ENCODE results near the gene TRMT11.

- TF ChIP-seq YY1 (IDR thresholded peaks at IDR 0.05; ENCODE audit: low read depth): no peak
- no peak for TF ChIP-seq NFIC (IDR thresholded peaks at IDR 0.05)
- TF ChIP-seq RAD21 (IDR thresholded peaks at IDR 0.05; ENCODE audit: low read depth): no peak
- TF ChIP-seq MAX (IDR thresholded peaks at IDR 0.05): no peak
- no peak for TF ChIP-seq EP300 (IDR thresholded peaks at IDR 0.05; ENCODE audit: borderline replicate concordance)
- TF ChIP-seq, protein P1, sequence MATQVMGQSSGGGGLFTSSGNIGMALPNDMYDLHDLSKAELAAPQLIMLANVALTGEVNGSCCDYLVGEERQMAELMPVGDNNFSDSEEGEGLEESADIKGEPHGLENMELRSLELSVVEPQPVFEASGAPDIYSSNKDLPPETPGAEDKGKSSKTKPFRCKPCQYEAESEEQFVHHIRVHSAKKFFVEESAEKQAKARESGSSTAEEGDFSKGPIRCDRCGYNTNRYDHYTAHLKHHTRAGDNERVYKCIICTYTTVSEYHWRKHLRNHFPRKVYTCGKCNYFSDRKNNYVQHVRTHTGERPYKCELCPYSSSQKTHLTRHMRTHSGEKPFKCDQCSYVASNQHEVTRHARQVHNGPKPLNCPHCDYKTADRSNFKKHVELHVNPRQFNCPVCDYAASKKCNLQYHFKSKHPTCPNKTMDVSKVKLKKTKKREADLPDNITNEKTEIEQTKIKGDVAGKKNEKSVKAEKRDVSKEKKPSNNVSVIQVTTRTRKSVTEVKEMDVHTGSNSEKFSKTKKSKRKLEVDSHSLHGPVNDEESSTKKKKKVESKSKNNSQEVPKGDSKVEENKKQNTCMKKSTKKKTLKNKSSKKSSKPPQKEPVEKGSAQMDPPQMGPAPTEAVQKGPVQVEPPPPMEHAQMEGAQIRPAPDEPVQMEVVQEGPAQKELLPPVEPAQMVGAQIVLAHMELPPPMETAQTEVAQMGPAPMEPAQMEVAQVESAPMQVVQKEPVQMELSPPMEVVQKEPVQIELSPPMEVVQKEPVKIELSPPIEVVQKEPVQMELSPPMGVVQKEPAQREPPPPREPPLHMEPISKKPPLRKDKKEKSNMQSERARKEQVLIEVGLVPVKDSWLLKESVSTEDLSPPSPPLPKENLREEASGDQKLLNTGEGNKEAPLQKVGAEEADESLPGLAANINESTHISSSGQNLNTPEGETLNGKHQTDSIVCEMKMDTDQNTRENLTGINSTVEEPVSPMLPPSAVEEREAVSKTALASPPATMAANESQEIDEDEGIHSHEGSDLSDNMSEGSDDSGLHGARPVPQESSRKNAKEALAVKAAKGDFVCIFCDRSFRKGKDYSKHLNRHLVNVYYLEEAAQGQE (IDR thresholded peaks at IDR 0.05; ENCODE audit: low read depth): no peak
- no peak for TF ChIP-seq ZBTB7A (IDR thresholded peaks at IDR 0.05; ENCODE audit: low read depth)
- TF ChIP-seq CEBPB (IDR thresholded peaks at IDR 0.05): no peak
- no peak for TF ChIP-seq TAF1 (IDR thresholded peaks at IDR 0.05; ENCODE audit: low read depth)
- TF ChIP-seq USF1 (IDR thresholded peaks at IDR 0.05): no peak
- no peak for TF ChIP-seq TCF12 (IDR thresholded peaks at IDR 0.05; ENCODE audit: low read depth)
- no peak for TF ChIP-seq TEAD4 (IDR thresholded peaks at IDR 0.05)
- no peak for TF ChIP-seq FOXM1 (IDR thresholded peaks at IDR 0.05; ENCODE audit: borderline replicate concordance, low read depth)
- TF ChIP-seq CREB1 (IDR thresholded peaks at IDR 0.05; ENCODE audit: low read depth): no peak
Observed at GRCh38 chr6:125979101-125979500, 7.2 kb upstream of the TRMT11 start.

All from Ishikawa (cell line).